Measurements from ENCODE around the gene DNAJB9.

DNAJB9 gene

GRCh38 chr7:108584211-108584610, 14.5 kb downstream of the DNAJB9 start:
- ATAC-seq, result no peak
- no peak for TF ChIP-seq ARNTL (CRISPR knock-in tag; IDR thresholded peaks at IDR 0.05; ENCODE audit: borderline replicate concordance, low read depth)
- TF ChIP-seq POU6F1 (CRISPR knock-in tag; IDR thresholded peaks at IDR 0.05; ENCODE audit: borderline replicate concordance, low read depth), result no peak
- no peak for TF ChIP-seq OSR1 (CRISPR knock-in tag; IDR thresholded peaks at IDR 0.05)
- TF ChIP-seq ZNF8 (CRISPR knock-in tag; IDR thresholded peaks at IDR 0.05), result no peak
- TF ChIP-seq TOX (CRISPR knock-in tag; IDR thresholded peaks at IDR 0.05; ENCODE audit: borderline replicate concordance), result no peak
- TF ChIP-seq BACH2 (CRISPR knock-in tag; IDR thresholded peaks at IDR 0.05; ENCODE audit: borderline replicate concordance), result no peak
- TF ChIP-seq, protein P1, sequence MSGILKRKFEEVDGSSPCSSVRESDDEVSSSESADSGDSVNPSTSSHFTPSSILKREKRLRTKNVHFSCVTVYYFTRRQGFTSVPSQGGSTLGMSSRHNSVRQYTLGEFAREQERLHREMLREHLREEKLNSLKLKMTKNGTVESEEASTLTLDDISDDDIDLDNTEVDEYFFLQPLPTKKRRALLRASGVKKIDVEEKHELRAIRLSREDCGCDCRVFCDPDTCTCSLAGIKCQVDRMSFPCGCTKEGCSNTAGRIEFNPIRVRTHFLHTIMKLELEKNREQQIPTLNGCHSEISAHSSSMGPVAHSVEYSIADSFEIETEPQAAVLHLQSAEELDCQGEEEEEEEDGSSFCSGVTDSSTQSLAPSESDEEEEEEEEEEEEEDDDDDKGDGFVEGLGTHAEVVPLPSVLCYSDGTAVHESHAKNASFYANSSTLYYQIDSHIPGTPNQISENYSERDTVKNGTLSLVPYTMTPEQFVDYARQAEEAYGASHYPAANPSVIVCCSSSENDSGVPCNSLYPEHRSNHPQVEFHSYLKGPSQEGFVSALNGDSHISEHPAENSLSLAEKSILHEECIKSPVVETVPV (CRISPR knock-in tag; IDR thresholded peaks at IDR 0.05), result no peak
- TF ChIP-seq ESRRG (CRISPR knock-in tag; IDR thresholded peaks at IDR 0.05), result no peak
- no peak for TF ChIP-seq SNAI2 (CRISPR knock-in tag; IDR thresholded peaks at IDR 0.05)
- TF ChIP-seq, protein P2, sequence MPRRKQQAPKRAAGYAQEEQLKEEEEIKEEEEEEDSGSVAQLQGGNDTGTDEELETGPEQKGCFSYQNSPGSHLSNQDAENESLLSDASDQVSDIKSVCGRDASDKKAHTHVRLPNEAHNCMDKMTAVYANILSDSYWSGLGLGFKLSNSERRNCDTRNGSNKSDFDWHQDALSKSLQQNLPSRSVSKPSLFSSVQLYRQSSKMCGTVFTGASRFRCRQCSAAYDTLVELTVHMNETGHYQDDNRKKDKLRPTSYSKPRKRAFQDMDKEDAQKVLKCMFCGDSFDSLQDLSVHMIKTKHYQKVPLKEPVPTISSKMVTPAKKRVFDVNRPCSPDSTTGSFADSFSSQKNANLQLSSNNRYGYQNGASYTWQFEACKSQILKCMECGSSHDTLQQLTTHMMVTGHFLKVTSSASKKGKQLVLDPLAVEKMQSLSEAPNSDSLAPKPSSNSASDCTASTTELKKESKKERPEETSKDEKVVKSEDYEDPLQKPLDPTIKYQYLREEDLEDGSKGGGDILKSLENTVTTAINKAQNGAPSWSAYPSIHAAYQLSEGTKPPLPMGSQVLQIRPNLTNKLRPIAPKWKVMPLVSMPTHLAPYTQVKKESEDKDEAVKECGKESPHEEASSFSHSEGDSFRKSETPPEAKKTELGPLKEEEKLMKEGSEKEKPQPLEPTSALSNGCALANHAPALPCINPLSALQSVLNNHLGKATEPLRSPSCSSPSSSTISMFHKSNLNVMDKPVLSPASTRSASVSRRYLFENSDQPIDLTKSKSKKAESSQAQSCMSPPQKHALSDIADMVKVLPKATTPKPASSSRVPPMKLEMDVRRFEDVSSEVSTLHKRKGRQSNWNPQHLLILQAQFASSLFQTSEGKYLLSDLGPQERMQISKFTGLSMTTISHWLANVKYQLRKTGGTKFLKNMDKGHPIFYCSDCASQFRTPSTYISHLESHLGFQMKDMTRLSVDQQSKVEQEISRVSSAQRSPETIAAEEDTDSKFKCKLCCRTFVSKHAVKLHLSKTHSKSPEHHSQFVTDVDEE (CRISPR knock-in tag; IDR thresholded peaks at IDR 0.05), result no peak
- no peak for TF ChIP-seq ZFP3 (CRISPR knock-in tag; IDR thresholded peaks at IDR 0.05)
- TF ChIP-seq TCF4 (CRISPR knock-in tag; IDR thresholded peaks at IDR 0.05; ENCODE audit: borderline replicate concordance), result no peak

DNA sequence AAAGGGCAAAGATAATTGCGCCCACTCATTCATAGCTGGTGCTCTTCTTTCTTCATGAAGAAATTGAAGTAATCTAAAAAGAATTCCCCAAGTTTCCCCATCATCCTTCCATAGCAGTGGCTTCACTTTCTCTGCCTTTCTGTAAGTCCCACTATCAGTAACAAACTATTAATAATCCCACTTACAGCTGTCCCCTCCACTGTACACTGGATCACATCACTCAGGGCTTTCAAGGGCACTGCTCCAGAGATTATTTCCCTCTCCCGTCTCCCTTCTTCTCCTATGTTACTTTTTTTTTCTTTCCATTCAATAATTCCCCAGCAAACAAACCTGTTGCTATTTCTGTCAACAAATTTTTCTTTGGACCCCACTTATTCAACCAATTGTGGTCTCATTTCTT, 16.2 kb downstream of the DNAJB9 start:
- no peak for ATAC-seq

More for the DNA sequence above, 16.2 kb downstream of the DNAJB9 start:
- TF ChIP-seq TOX (CRISPR knock-in tag; IDR thresholded peaks at IDR 0.05; ENCODE audit: borderline replicate concordance) (no peak), BACH2 (CRISPR knock-in tag; IDR thresholded peaks at IDR 0.05; ENCODE audit: borderline replicate concordance) (no peak), ESRRG (CRISPR knock-in tag; IDR thresholded peaks at IDR 0.05) (no peak), ZFP3 (CRISPR knock-in tag; IDR thresholded peaks at IDR 0.05) (no peak), GLIS3 (CRISPR knock-in tag; IDR thresholded peaks at IDR 0.05) (no peak), ISL1 (CRISPR knock-in tag; IDR thresholded peaks at IDR 0.05) (no peak), ZFP30 (CRISPR knock-in tag; IDR thresholded peaks at IDR 0.05) (no peak), ZC3H10 (CRISPR knock-in tag; IDR thresholded peaks at IDR 0.05) (no peak), TCF4 (CRISPR knock-in tag; IDR thresholded peaks at IDR 0.05; ENCODE audit: borderline replicate concordance) (no peak), CREB5 (CRISPR knock-in tag; IDR thresholded peaks at IDR 0.05; ENCODE audit: low read depth) (no peak)
- TF ChIP-seq, protein P1 (CRISPR knock-in tag; IDR thresholded peaks at IDR 0.05), result no peak
- TF ChIP-seq, protein P2 (CRISPR knock-in tag; IDR thresholded peaks at IDR 0.05), result no peak
